Measurements from ENCODE around the gene DPP3. TPM values are rescaled to one million over a fixed set of nuclear protein-coding genes. Genes with fewer than 3 reads are reported as not detected.

Gene DPP3
- polyA plus RNA-seq, 3 donors: 20.5 to 22.5 (median 20.6) TPM

DNA sequence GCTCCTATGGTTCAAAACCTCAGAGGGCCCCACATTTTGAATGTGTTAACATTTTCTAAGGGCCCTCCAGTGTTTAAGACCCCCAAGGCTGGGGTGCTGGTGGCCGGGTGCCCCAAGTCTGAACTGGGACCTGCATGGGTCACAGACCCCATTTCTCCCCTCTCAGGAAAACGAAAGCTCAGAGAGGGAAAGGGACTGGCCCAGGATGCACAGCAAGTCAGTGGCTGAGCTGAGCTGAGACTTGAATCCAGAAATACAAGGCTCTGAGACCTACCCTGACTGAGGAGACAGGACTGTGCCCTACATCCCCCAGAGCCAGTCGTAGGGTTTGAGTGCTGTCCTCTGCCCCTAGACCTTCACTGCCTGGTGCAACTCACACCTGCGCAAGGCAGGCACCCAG, 70.7 kb downstream of the DPP3 start:
- no peak for DNase-seq (ENCODE audit: low read depth in 3 of 3, low spot score in 2 of 3)

GRCh38 chr11:66554602-66555001, 74.4 kb downstream of the DPP3 start:
- no peak for DNase-seq (ENCODE audit: low read depth in 3 of 3, low spot score in 2 of 3)

- no peak for DNase-seq (ENCODE audit: low read depth in 3 of 3, low spot score in 2 of 3)
Measured at GRCh38 chr11:66555416-66555815, 75.2 kb downstream of the DPP3 start.

GRCh38 chr11:66556086-66556485, 75.9 kb downstream of the DPP3 start:
- no peak for DNase-seq (ENCODE audit: low read depth in 3 of 3, low spot score in 2 of 3)

- DNase-seq (ENCODE audit: low read depth in 3 of 3, low spot score in 2 of 3): no peak
Measured at GRCh38 chr11:66557733-66558326, 77.6 kb downstream of the DPP3 start.

Other genes starting within 250 kb of the DPP3 start
- 10 to 100 TPM; 17.0 to 19.8 (median 18.2) TPM for gene KLC2, start 222.7 kb upstream of the DPP3 start, polyA plus RNA-seq (ENCODE audit: insufficient read length in 3 of 3)
- gene RAB1B, start 211.8 kb upstream of the DPP3 start, polyA plus RNA-seq (ENCODE audit: insufficient read length in 3 of 3): 100 to 1,000 TPM; 116 to 135 (median 123) TPM
- 1 to 10 TPM; 2.6 to 3.3 (median 2.8) TPM for gene CNIH2, start 202.3 kb upstream of the DPP3 start, polyA plus RNA-seq (ENCODE audit: insufficient read length in 3 of 3)
- 10 to 100 TPM; 44.4 to 49.6 (median 45.8) TPM for gene YIF1A, start 191.3 kb upstream of the DPP3 start, polyA plus RNA-seq (ENCODE audit: insufficient read length in 3 of 3)
- not detected for gene TMEM151A, start 188.5 kb upstream of the DPP3 start, polyA plus RNA-seq (ENCODE audit: insufficient read length in 3 of 3)
- 10 to 100 TPM; 54.0 to 61.4 (median 56.2) TPM for gene CD248, start 163.4 kb upstream of the DPP3 start, polyA plus RNA-seq (ENCODE audit: insufficient read length in 3 of 3)
- 1 to 10 TPM; 1.4 to 2.3 (median 1.6) TPM for gene RIN1, start 144.0 kb upstream of the DPP3 start, polyA plus RNA-seq (ENCODE audit: insufficient read length in 3 of 3)
- gene BRMS1, start 135.3 kb upstream of the DPP3 start, polyA plus RNA-seq (ENCODE audit: insufficient read length in 3 of 3): 10 to 100 TPM; 30.7 to 32.0 (median 31.3) TPM
- gene B4GAT1, start 132.8 kb upstream of the DPP3 start, polyA plus RNA-seq (ENCODE audit: insufficient read length in 3 of 3): 10 to 100 TPM; 50.0 to 55.0 (median 50.6) TPM
- gene SLC29A2, start 108.7 kb upstream of the DPP3 start, polyA plus RNA-seq (ENCODE audit: insufficient read length in 3 of 3): 10 to 100 TPM; 17.5 to 18.2 (median 17.9) TPM
- under 1 TPM; 0.06 to 0.11 (median 0.11) TPM for gene NPAS4, start 59.4 kb upstream of the DPP3 start, polyA plus RNA-seq (ENCODE audit: insufficient read length in 3 of 3)
- 10 to 100 TPM; 69.6 to 74.7 (median 72.5) TPM for gene MRPL11, start 41.6 kb upstream of the DPP3 start, polyA plus RNA-seq (ENCODE audit: insufficient read length in 3 of 3)
- 1 to 10 TPM; 4.1 to 4.7 (median 4.6) TPM for gene PELI3, start 13.5 kb upstream of the DPP3 start, polyA plus RNA-seq (ENCODE audit: insufficient read length in 3 of 3)
- 10 to 100 TPM; 59.1 to 67.6 (median 67.0) TPM for gene BBS1, start 30.2 kb downstream of the DPP3 start, polyA plus RNA-seq (ENCODE audit: insufficient read length in 3 of 3)
- 1 to 10 TPM; 6.5 to 7.3 (median 6.6) TPM for gene ZDHHC24, start 65.6 kb downstream of the DPP3 start, polyA plus RNA-seq (ENCODE audit: insufficient read length in 3 of 3)
- gene ACTN3, start 66.5 kb downstream of the DPP3 start, polyA plus RNA-seq (ENCODE audit: insufficient read length in 3 of 3): under 1 TPM; 0.40 to 0.67 (median 0.53) TPM
- gene CTSF, start 88.2 kb downstream of the DPP3 start, polyA plus RNA-seq (ENCODE audit: insufficient read length in 3 of 3): 100 to 1,000 TPM in 2 of 3 donors, 10 to 100 TPM in 1; 95.5 to 107 (median 105) TPM
- under 1 TPM; 0.28 to 0.36 (median 0.28) TPM for gene CCDC87, start 112.6 kb downstream of the DPP3 start, polyA plus RNA-seq (ENCODE audit: insufficient read length in 3 of 3)
- gene CCS, start 112.8 kb downstream of the DPP3 start, polyA plus RNA-seq (ENCODE audit: insufficient read length in 3 of 3): 10 to 100 TPM; 37.6 to 41.9 (median 39.5) TPM
- 10 to 100 TPM; 53.8 to 60.4 (median 54.6) TPM for gene RBM14, start 136.2 kb downstream of the DPP3 start, polyA plus RNA-seq (ENCODE audit: insufficient read length in 3 of 3)
- 100 to 1,000 TPM; 268 to 292 (median 286) TPM for gene RBM4, start 158.3 kb downstream of the DPP3 start, polyA plus RNA-seq (ENCODE audit: insufficient read length in 3 of 3)
- gene RBM4B, start 197.5 kb downstream of the DPP3 start, polyA plus RNA-seq (ENCODE audit: insufficient read length in 3 of 3): 10 to 100 TPM; 66.8 to 68.8 (median 66.8) TPM
- gene SPTBN2, start 248.8 kb downstream of the DPP3 start, polyA plus RNA-seq (ENCODE audit: insufficient read length in 3 of 3): 10 to 100 TPM; 51.2 to 65.8 (median 52.4) TPM